Measurements from ENCODE around the gene MINK1.

- TF ChIP-seq POLR2A (IDR thresholded peaks at IDR 0.05; ENCODE audit: low read length) (no peak), GATA1 (IDR thresholded peaks at IDR 0.05; ENCODE audit: low read depth, low read length) (no peak)
These were observed 47.7 kb downstream of the MINK1 start for GRCh38 chr17:4880857-4881256.

Measured in erythroblast (primary cell).